H9 (cell line): ENCODE results near the gene KCNJ14. TPM values are rescaled to one million over a fixed set of nuclear protein-coding genes. Genes with fewer than 3 reads are reported as not detected.

ENCODE experiments used
- DNase-seq: peaks from one replicate; pipeline ENCODE4 v3.0.0-alpha.2; 2017
- H2AFZ ChIP-seq: one replicate; pipeline ENCODE4 v1.6.1; 2013; ENCODE audit warnings: mild to moderate bottlenecking, low read length, control low read depth, moderate library complexity
- H2AK5ac ChIP-seq: 2 replicates; pipeline ENCODE4 v1.6.1; 2013; ENCODE audit warnings: low read length, control low read depth, mixed read lengths; ENCODE audit not compliant: insufficient read length
- H2BK120ac ChIP-seq: one replicate; pipeline ENCODE4 v1.6.1; 2013; ENCODE audit warnings: low read depth, mild to moderate bottlenecking, low read length, control low read depth, inconsistent platforms; ENCODE audit not compliant: poor library complexity, severe bottlenecking
- H2BK12ac ChIP-seq: 2 replicates; pipeline ENCODE4 v1.6.1; 2013; ENCODE audit warnings: low read length, control low read depth, mixed read lengths, low read depth; ENCODE audit not compliant: insufficient read length
- H2BK15ac ChIP-seq: 2 replicates; pipeline ENCODE4 v1.6.1; 2013; ENCODE audit warnings: low read depth, low read length, control low read depth
- H2BK20ac ChIP-seq: one replicate; pipeline ENCODE4 v1.6.1; 2013; ENCODE audit warnings: low read depth, mild to moderate bottlenecking, low read length, control low read depth, inconsistent platforms; ENCODE audit not compliant: poor library complexity, severe bottlenecking
- H2BK5ac ChIP-seq: 2 replicates; pipeline ENCODE4 v1.6.1; 2013; ENCODE audit warnings: low read length, control low read depth, mixed read lengths; ENCODE audit not compliant: insufficient read length
- H3K14ac ChIP-seq: 2 replicates; pipeline ENCODE4 v1.6.1; 2013; ENCODE audit warnings: low read length, control low read depth; ENCODE audit not compliant: insufficient read depth
- H3K18ac ChIP-seq: 2 replicates; pipeline ENCODE4 v1.6.1; 2013; ENCODE audit warnings: low read depth, mild to moderate bottlenecking, mixed read lengths, low read length, control low read depth; ENCODE audit not compliant: insufficient read length
- H3K23ac ChIP-seq: 2 replicates; pipeline ENCODE4 v1.6.1; 2013; ENCODE audit warnings: low read length, control low read depth, mixed read lengths, low read depth; ENCODE audit not compliant: insufficient read length
- H3K23me2 ChIP-seq: 2 replicates; pipeline ENCODE4 v1.6.1; 2013; ENCODE audit warnings: low read depth, mild to moderate bottlenecking, mixed read lengths, low read length, control low read depth; ENCODE audit not compliant: insufficient read length, poor library complexity, severe bottlenecking
- H3K27ac ChIP-seq: 2 replicates; pipeline ENCODE4 v1.5.1; 2013; ENCODE audit warnings: low read length, control low read depth, mixed read lengths, low read depth; ENCODE audit not compliant: insufficient read length
- H3K27me3 ChIP-seq: 2 replicates; pipeline ENCODE4 v1.6.1; 2013; ENCODE audit warnings: low read length, control low read depth, inconsistent platforms; ENCODE audit not compliant: insufficient read depth
- H3K4ac ChIP-seq: 2 replicates; pipeline ENCODE4 v1.6.1; 2013; ENCODE audit warnings: low read depth, mild to moderate bottlenecking, control low read depth, inconsistent platforms, low read length, moderate library complexity
- H3K4me1 ChIP-seq: 2 replicates; pipeline ENCODE4 v1.6.1; 2013; ENCODE audit warnings: low read length, control low read depth, inconsistent platforms; ENCODE audit not compliant: insufficient read depth
- H3K4me2 ChIP-seq: 2 replicates; pipeline ENCODE4 v1.6.1; 2013; ENCODE audit warnings: low read length, control low read depth, mixed read lengths; ENCODE audit not compliant: insufficient read length, insufficient read depth
- H3K56ac ChIP-seq: 2 replicates; pipeline ENCODE4 v1.6.1; 2013; ENCODE audit warnings: low read depth, mild to moderate bottlenecking, mixed read lengths, low read length, control low read depth; ENCODE audit not compliant: insufficient read length
- H3K79me1 ChIP-seq: 2 replicates; pipeline ENCODE4 v1.6.1; 2013; ENCODE audit warnings: low read depth, mild to moderate bottlenecking, moderate library complexity, low read length, control low read depth, inconsistent platforms; ENCODE audit not compliant: insufficient read depth, poor library complexity, severe bottlenecking
- H3K79me2 ChIP-seq: 2 replicates; pipeline ENCODE4 v1.6.1; 2013; ENCODE audit warnings: low read length, control low read depth, inconsistent platforms; ENCODE audit not compliant: insufficient read depth
- H3K9ac ChIP-seq: 2 replicates; pipeline ENCODE4 v1.6.1; 2013; ENCODE audit warnings: low read length, control low read depth, mixed read lengths; ENCODE audit not compliant: insufficient read length; ENCODE audit errors: extremely low read depth
- H3K9me3 ChIP-seq: one replicate; pipeline ENCODE4 v1.6.1; 2013; ENCODE audit warnings: low read depth, low read length, inconsistent platforms; ENCODE audit not compliant: control insufficient read depth
- H3T11ph ChIP-seq: one replicate; pipeline ENCODE4 v1.6.1; 2013; ENCODE audit warnings: mild to moderate bottlenecking, low read length, control low read depth, inconsistent platforms
- H4K20me1 ChIP-seq: one replicate; pipeline ENCODE4 v1.6.1; 2013; ENCODE audit not compliant: control insufficient read depth, insufficient read length, insufficient read depth
- H4K5ac ChIP-seq: 2 replicates; pipeline ENCODE4 v1.6.1; 2013; ENCODE audit warnings: low read depth, mild to moderate bottlenecking, mixed read lengths, low read length, control low read depth; ENCODE audit not compliant: insufficient read length
- H4K8ac ChIP-seq: replicated peaks from 2 replicates; pipeline ENCODE4 v1.6.1; 2013; ENCODE audit warnings: low read length, control low read depth, mixed read lengths, low read depth; ENCODE audit not compliant: insufficient read length
- H4K91ac ChIP-seq: 2 replicates; pipeline ENCODE4 v1.6.1; 2013; ENCODE audit warnings: low read depth, mild to moderate bottlenecking, moderate library complexity, mixed read lengths, low read length, control low read depth; ENCODE audit not compliant: insufficient read length
- H3K27ac Mint-ChIP-seq, 3 experiments: 2 replicates in 2 of 3; 3 replicates in 1 of 3; pipeline ENCODE4 v1.8.0; 2020 to 2021; ENCODE audit warnings: mixed read lengths in 3 of 3, mild to moderate bottlenecking in 1 of 3, moderate library complexity in 1 of 3
- H3K27me3 Mint-ChIP-seq: 2 replicates; pipeline ENCODE4 v1.8.0; 2021; ENCODE audit warnings: low read depth, mild to moderate bottlenecking, moderate library complexity, mixed read lengths
- H3K36me3 Mint-ChIP-seq, 3 experiments: 2 replicates in 2 of 3; 3 replicates in 1 of 3; pipeline ENCODE4 v1.8.0; 2020 to 2021; ENCODE audit warnings: low read depth in 3 of 3, mixed read lengths in 3 of 3; ENCODE audit not compliant: insufficient read depth in 1 of 3
- H3K4me1 Mint-ChIP-seq, 2 experiments: 2 replicates each; pipeline ENCODE4 v1.8.0; 2020; ENCODE audit warnings: mixed read lengths in 2 of 2
- H3K4me3 Mint-ChIP-seq, 2 experiments: 2 replicates in 1 of 2; 3 replicates in 1 of 2; pipeline ENCODE4 v1.8.0; 2020 to 2021; ENCODE audit warnings: mild to moderate bottlenecking in 2 of 2, mixed read lengths in 2 of 2, moderate library complexity in 1 of 2
- H3K9me3 Mint-ChIP-seq, 2 experiments: 2 replicates in 1 of 2; 3 replicates in 1 of 2; pipeline ENCODE4 v1.8.0; 2020; ENCODE audit warnings: mild to moderate bottlenecking in 2 of 2, mixed read lengths in 2 of 2, moderate library complexity in 1 of 2
- WGBS: extraction: QIAGEN DNeasy Blood & Tissue Kit; methylation state at CpG from one replicate; pipeline ENCODE4 v1.1.7; 2013; ENCODE audit warnings: missing lambda C conversion rate, low lambda C conversion rate, mixed read lengths; ENCODE audit not compliant: insufficient read length; ENCODE audit errors: extremely low coverage; 5-methylcytosine and 5-hydroxymethylcytosine counted together
- total RNA-seq: library from RNA; stranded (reverse); gene quantifications from 2 replicates; pipeline ENCODE4 v1.2.1, GENCODE V29; 2021
- TF ChIP-seq, protein P1 (sequence below): fragments of 200-600 bp; sonication (generic); conservative IDR thresholded peaks from 3 replicates; pipeline ENCODE4 v1.8.0; 2021; ENCODE audit warnings: antibody characterized with exemption, mild to moderate bottlenecking

Gene KCNJ14
- total RNA-seq, 1 experiment from 2014 or later, result 1.2 TPM

DNA sequence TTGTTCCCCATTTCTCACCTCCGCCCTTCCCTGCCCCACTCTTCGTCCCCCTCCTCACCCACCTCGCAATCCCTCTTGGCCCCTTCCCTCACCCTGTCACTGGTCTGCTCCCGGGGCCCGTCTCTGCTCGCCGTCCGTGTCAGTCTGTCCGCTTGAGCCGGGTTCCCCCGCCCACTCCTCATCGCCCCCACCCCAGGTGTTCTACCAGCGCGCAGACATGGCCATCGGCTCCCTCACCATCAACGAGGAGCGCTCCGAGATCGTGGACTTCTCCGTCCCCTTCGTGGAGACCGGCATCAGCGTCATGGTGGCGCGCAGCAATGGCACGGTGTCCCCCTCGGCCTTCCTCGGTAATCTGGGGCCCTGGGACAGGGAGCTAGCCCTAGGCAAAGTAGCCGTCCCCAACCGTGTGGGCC lies 39.6 kb upstream of the KCNJ14 start:
- H2BK15ac ChIP-seq, result no peak overlapping the region
- H4K5ac ChIP-seq, result no peak overlapping the region
- Mint-ChIP-seq H3K27ac (no peak overlapping the region), H3K9me3 (no peaks in the 10 kb centered on the region), H3K36me3 (peaks cover 0 to 12% (median 9%) of the 10 kb centered on the region in 3 experiments; a peak in 4 of 7 replicates), H3K27me3 (no peaks in the 10 kb centered on the region), H3K4me3 (peak overlapping the region in 1 of 2 experiments; percentile 23; a peak in 1 of 5 replicates), H3K4me1 (peaks cover 22 to 33% of the 10 kb centered on the region in 2 experiments)
- no peak overlapping the region for H3K27ac ChIP-seq
- no peak overlapping the region for H4K8ac ChIP-seq
- H2BK5ac ChIP-seq, result no peak overlapping the region
- no peaks in the 10 kb centered on the region for H3K9me3 ChIP-seq
- no peak overlapping the region for H4K91ac ChIP-seq
- no peak overlapping the region for H3K56ac ChIP-seq
- H4K20me1 ChIP-seq, result peaks cover 3% of the 10 kb centered on the region
- H3K23ac ChIP-seq, result no peak overlapping the region
- TF ChIP-seq, protein P1, sequence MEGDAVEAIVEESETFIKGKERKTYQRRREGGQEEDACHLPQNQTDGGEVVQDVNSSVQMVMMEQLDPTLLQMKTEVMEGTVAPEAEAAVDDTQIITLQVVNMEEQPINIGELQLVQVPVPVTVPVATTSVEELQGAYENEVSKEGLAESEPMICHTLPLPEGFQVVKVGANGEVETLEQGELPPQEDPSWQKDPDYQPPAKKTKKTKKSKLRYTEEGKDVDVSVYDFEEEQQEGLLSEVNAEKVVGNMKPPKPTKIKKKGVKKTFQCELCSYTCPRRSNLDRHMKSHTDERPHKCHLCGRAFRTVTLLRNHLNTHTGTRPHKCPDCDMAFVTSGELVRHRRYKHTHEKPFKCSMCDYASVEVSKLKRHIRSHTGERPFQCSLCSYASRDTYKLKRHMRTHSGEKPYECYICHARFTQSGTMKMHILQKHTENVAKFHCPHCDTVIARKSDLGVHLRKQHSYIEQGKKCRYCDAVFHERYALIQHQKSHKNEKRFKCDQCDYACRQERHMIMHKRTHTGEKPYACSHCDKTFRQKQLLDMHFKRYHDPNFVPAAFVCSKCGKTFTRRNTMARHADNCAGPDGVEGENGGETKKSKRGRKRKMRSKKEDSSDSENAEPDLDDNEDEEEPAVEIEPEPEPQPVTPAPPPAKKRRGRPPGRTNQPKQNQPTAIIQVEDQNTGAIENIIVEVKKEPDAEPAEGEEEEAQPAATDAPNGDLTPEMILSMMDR, result no peak
- no CpG with 5 or more reads among the region's 30 CpGs for WGBS
- H3K18ac ChIP-seq, result no peak overlapping the region
- no peak overlapping the region for H3K14ac ChIP-seq
- H3K4ac ChIP-seq, result no peak overlapping the region
- no peaks in the 10 kb centered on the region for H3K27me3 ChIP-seq
- no peak overlapping the region for H2AK5ac ChIP-seq
- peaks cover 3% of the 10 kb centered on the region; the same call in 1 of the 2 replicates for H3K4me1 ChIP-seq
- no peaks in the 10 kb centered on the region for H3K79me1 ChIP-seq
- H3K9ac ChIP-seq, result no peak overlapping the region
- H2BK20ac ChIP-seq, result no peak overlapping the region
- H2AFZ ChIP-seq, result no peak overlapping the region
- no peaks in the 10 kb centered on the region for H3K79me2 ChIP-seq
- H2BK120ac ChIP-seq, result no peak overlapping the region
- H3T11ph ChIP-seq, result no peak overlapping the region
- H2BK12ac ChIP-seq, result no peak overlapping the region
- no peaks in the 10 kb centered on the region for H3K23me2 ChIP-seq
- no peak overlapping the region for H3K4me2 ChIP-seq
- no peak for DNase-seq
